ENCODE results near the gene GNB5.
"Not testable (repeated sequence)": the region's sequence is repeated elsewhere in the genome, so short reads cannot be mapped to it uniquely, and the experiment has no call there.

Gene GNB5

GRCh38 chr15:52090193-52090592 is 101.0 kb downstream of the GNB5 start:
- DNase-seq: no peak

DNA sequence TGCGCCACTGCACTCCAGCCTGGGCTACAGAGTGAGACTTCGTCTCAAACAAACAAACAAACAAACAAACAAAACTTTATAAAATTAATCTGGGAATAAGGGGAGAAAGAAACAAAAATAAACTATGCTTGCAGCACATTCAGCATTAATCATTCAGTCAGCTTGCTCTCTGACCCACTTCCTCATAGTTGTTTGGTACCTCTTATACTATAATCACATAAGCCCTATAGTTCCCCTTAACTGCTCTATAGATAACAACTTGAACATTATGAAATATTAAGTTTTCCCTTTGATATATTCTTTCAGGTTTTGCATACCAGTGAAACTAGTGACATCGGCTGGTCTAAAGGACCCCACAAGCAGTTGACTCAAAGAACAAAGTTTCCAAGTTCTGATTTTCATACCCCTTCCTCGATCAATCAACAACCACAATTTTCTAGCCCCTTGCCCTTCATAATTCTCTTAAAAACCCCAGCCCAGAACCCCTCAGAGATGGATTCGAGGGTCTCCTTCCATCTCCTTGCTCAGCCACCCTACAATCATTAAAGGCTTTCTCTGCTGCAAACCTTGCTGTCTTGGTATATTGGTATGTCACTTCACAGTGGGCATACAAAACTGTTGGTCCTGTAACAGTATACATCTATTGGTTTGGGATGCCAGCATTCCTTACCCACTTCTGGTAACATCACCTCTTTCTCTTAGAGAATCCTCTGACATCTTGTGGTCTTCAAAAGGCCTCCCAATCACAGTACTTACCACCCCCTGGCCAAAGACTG is 105.0 kb downstream of the GNB5 start:
- no peak for DNase-seq

DNA sequence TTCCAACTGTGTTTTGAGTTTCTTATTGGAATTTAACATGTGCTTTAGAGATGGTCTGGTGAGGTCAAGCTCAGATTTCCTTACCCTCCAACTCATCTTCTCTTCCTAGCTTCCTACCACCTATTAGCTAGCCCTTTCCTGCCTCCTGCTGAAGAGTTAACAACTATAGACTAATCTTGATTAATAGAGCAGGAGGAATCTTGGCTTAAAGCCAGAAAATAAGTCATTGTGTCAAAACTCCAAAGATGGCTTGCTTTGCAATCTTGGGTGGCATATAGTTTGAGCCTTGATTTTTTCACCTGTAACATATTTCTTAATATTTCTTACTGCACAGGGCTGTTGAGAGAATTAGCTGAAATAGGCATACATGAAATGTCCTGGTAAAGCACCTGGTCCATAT is 105.9 kb downstream of the GNB5 start:
- no peak for DNase-seq

DNA sequence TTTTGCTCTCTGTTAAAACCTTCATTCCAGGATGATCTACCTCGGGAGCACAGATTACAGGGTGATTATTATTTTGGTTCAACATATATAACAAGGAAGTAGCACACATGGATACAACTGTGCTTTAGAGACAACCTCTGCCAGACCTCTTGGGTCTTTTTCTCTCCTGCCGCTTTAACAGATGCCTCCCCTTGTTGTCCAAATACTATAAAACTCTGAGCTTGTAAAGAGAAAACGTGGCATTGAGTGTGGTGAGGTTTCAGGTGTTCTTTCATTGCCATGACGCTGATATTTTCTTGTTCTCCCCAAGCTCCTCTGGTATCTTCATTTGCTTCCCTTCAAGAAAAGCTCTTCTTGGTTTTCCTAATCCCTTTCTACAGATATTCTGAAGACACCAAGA is 107.6 kb downstream of the GNB5 start:
- no peak for DNase-seq

DNA sequence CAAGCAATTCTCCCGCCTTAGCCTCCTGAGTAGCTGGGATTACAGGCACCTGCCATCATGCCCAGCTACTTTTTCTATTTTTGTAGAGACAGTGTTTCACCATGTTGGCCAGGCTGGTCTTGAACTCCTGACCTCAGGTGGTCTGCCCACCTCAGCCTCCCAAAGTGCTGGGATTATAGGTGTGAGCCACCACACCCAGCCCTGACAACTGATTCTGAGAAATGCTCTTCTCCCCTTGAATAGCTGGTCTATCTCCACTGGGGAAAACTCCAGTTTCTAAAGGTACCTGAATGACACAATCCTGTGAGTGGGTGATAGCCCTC is 108.2 kb downstream of the GNB5 start:
- not testable (repeated sequence) for DNase-seq

DNA sequence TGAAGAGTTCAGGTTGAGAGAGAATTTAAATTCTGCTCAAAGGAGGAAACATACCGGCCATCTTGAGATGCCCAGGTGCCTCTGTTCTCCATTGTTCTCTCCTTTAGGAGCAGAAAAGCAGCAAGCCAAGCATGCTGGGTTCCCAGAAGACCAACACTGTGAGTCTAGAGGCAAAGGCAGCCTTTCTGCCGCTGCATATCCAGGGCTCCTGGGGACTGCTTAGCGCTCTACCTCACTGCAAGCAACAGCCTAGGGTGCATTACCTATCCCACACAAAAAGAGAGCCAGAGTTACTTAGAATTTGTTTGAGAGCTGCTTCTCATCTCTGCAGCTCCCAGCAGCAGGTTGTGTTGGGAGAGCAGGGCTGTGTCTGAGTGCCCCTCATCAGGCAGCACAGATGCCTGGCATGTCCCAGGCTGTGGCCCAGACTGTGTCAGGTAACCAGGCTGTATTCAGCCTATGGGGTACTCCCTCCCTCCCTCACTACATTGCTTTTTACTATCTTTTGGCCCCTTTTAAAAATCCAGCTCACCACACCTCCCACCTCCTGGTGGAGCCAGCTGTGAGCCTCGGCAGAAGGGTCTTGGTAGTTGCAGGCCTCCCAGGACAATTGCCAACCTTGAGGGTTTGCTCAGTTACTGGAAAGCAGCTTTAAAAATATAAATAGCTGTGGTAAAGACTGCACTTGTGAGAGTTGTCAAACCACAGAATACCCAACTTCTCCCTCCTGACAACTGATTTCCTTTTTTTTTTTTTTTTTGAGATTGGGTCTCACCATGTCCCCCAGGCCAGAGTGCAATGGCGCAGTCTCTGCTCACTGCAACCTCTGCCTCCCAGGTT is 108.8 kb downstream of the GNB5 start:
- no peak for DNase-seq

- no peak for DNase-seq
Observed at GRCh38 chr15:52080706-52081392, 110.3 kb downstream of the GNB5 start.

DNA sequence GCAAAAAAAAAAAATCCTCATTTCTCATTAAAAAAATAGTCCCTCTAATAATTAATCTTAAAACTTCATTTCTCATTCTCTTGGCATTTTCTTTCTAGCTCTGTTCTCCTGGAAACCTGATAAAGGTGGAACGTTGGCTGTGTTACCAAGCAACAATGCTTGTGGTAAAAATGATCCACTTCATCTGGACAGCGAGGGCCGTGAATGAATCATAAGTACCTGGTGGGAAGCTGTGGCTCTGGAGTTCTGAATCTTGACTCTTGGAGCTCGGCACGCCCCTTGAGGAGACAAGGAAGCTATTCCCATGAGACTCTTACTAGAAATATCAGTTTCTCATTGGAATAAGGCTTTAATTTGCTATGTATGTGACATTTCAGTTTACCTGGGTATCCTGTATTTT is 111.2 kb downstream of the GNB5 start:
- no peak for DNase-seq

GRCh38 chr15:52078876-52079700 is 112.1 kb downstream of the GNB5 start:
- DNase-seq: peak; percentile 73

GRCh38 chr15:52078197-52078875 is 112.9 kb downstream of the GNB5 start:
- no peak for DNase-seq

- DNase-seq: no peak
Observed at GRCh38 chr15:52076889-52077781, 114.1 kb downstream of the GNB5 start.

DNA sequence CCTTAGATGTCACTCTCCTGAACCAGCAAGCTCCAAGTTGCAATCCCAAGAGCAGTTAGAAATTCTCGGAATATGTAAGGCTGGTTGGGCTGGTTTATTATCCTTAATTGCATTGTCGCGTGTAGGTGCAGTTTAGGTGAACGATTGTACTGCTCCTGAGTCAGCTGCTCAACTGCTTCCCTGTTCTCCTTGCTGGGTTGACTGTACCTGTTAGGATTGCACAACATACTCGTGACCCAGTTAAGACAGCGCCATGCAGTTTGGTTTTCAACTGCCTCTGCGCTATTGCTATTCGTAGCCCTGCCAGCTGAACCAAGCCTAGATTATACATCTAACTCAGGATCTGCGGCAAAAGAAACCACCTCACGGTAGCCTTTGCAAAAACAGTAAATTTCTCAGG is 119.6 kb downstream of the GNB5 start:
- DNase-seq: no peak

- DNase-seq: no peak
Observed at GRCh38 chr15:52069559-52069958, 121.6 kb downstream of the GNB5 start.

DNA sequence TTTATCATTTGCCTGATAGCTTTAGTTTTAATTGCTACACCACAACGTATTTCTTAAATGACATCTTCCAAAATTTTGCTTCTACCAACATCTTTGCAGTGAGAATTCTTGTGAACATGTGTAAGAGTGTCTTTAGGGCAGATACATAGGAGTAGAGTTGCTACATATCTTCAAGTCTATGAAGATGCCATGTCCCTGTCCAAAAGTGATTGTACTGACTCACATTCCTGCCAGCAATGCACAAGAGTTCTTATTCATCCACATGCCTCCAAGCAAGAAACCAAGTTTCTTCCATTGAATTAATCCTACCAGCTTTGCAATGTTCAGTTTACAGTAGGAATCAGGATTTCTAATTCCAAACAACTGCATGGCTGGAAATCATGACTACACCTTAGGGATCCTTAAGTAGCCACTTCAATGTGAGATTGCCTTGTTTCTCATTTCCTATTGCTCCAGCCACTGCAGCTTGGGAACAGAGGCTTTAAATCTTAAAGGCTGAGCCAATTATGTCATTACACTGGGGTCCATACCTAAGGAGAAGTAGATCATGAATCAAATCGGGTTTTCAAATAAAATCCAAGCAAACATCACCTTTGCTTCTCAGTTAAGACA is 123.1 kb downstream of the GNB5 start:
- DNase-seq: no peak

- DNase-seq: no peak
Observed at GRCh38 chr15:52067545-52067926, 123.7 kb downstream of the GNB5 start.

GRCh38 chr15:52066842-52067544 is 124.2 kb downstream of the GNB5 start:
- no peak for DNase-seq

Data from midbrain (tissue), 1 donor.